Measurements from ENCODE around the gene MICALL1.

Gene MICALL1

GRCh38 chr22:37985751-37986281, 79.7 kb downstream of the MICALL1 start:
- DNase-seq, result no peak

GRCh38 chr22:37986371-37986770, 80.3 kb downstream of the MICALL1 start:
- no peak for DNase-seq

GRCh38 chr22:37989146-37990045, 83.3 kb downstream of the MICALL1 start:
- DNase-seq, result no peak

- peak; percentile 60 for DNase-seq
These were observed 84.2 kb downstream of the MICALL1 start for GRCh38 chr22:37990301-37990700.

- DNase-seq, result no peak
These were observed 84.8 kb downstream of the MICALL1 start for GRCh38 chr22:37990862-37991261.

- no peak for DNase-seq
These were observed 85.8 kb downstream of the MICALL1 start for GRCh38 chr22:37991731-37992442.

Measured in femur (tissue), 1 donor.